K562 (cell line): Measurements from ENCODE around the gene DEDD2. TPM values are rescaled to one million over a fixed set of nuclear protein-coding genes. Genes with fewer than 3 reads are reported as not detected.

Source experiments
- ARID2 ChIP-seq: fragments of 450-650 bp; IDR thresholded peaks from 2 replicates; pipeline ENCODE4 v1.6.1; 2017; ENCODE audit warnings: antibody characterized with exemption, mild to moderate bottlenecking
- FOXK2 ChIP-seq, 2 experiments: fragments of 450-650 bp; IDR thresholded peaks in 1 of 2; conservative IDR thresholded peaks in 1 of 2; 2 replicates each; pipeline ENCODE4 v1.6.1; 2016; ENCODE audit warnings: low read depth in 2 of 2, mild to moderate bottlenecking in 1 of 2
- HEY1 ChIP-seq: fragments of 250-450 bp; sonication (Bioruptor Pico); IDR thresholded peaks from 2 replicates; pipeline ENCODE4 v1.5.0; 2020; ENCODE audit warnings: mild to moderate bottlenecking, moderate library complexity, borderline replicate concordance
- KHSRP ChIP-seq: fragments of 450-650 bp; IDR thresholded peaks from 2 replicates; pipeline ENCODE4 v1.6.1; 2017
- MBD2 ChIP-seq: sonication (generic); IDR thresholded peaks from 2 replicates; pipeline ENCODE4 v1.6.1; 2016; ENCODE audit warnings: low read depth, borderline replicate concordance
- MEF2A ChIP-seq: IDR thresholded peaks from 2 replicates; pipeline ENCODE4 v1.6.1; 2011; ENCODE audit warnings: low read depth, mild to moderate bottlenecking, low read length, moderate library complexity; ENCODE audit not compliant: control insufficient read depth
- MEF2D ChIP-seq: conservative IDR thresholded peaks from 2 replicates; pipeline ENCODE4 v1.6.1; 2016; ENCODE audit warnings: low read depth, missing genetic modification characterization, missing compliant biosample characterization
- NFIC ChIP-seq: fragments of 450-650 bp; IDR thresholded peaks from 2 replicates; pipeline ENCODE4 v1.6.1; 2017; ENCODE audit warnings: mild to moderate bottlenecking, inconsistent platforms
- NRF1 ChIP-seq, 2 experiments: fragments of 450-650 bp; IDR thresholded peaks in 1 of 2; conservative IDR thresholded peaks in 1 of 2; 2 replicates each; pipeline ENCODE4 v1.6.1; 2014; ENCODE audit warnings: mild to moderate bottlenecking in 2 of 2
- RB1 ChIP-seq: fragments of 450-650 bp; IDR thresholded peaks from 2 replicates; pipeline ENCODE4 v1.6.1; 2017; ENCODE audit warnings: low read depth, mild to moderate bottlenecking
- SLC30A9 ChIP-seq: fragments of 250-450 bp; sonication (Bioruptor Pico); IDR thresholded peaks from 2 replicates; pipeline ENCODE4 v1.8.0; 2022; ENCODE audit warnings: mild to moderate bottlenecking, moderate library complexity
- SMARCA5 ChIP-seq: fragments of 450-650 bp; IDR thresholded peaks from 2 replicates; pipeline ENCODE4 v1.6.1; 2016
- ZFP30 ChIP-seq: fragments of 250-450 bp; sonication (Bioruptor Pico); IDR thresholded peaks from 2 replicates; pipeline ENCODE4 v1.8.0; 2022; ENCODE audit warnings: moderate library complexity, mild to moderate bottlenecking, inconsistent platforms, borderline replicate concordance
- polyA plus RNA-seq, 8 experiments: library from polyadenylated mRNA; depleted of rRNA in 4 of 8; stranded (reverse) in 5 of 8; unstranded in 3 of 8; fragments of >200 nt; fragmentation: Nextera tagmentation in 2 of 8; fragmentation: Illumina TruSeq in 1 of 8; extraction: Ambion mirVana in 2 of 8; extraction: Trizol in 1 of 8; gene quantifications; 2 replicates each; pipeline versions ENCODE4 v1.2.1 to v1.2.3, GENCODE V29; 2011 to 2014; ENCODE audit warnings: inconsistent platforms in 1 of 8, missing spikeins in 1 of 8
- total RNA-seq, 7 experiments: library from RNA; depleted of rRNA in 6 of 7; stranded (reverse); fragments of >200 nt in 6 of 7; fragmentation: Illumina TruSeq in 2 of 7; extraction: Trizol in 2 of 7; gene quantifications; 2 replicates each; pipeline versions ENCODE4 v1.2.1 to v1.2.3, GENCODE V29; 2011 to 2021; ENCODE audit warnings: low replicate concordance in 1 of 7
- TF ChIP-seq, protein P1 (sequence below): fragments of 250-450 bp; sonication (Bioruptor Pico); IDR thresholded peaks from 2 replicates; pipeline ENCODE4 v1.8.0; 2022; ENCODE audit warnings: inconsistent platforms
- TF ChIP-seq, protein P2 (sequence below): fragments of 450-650 bp; IDR thresholded peaks from 2 replicates; pipeline ENCODE4 v1.7.1; 2018; ENCODE audit warnings: mild to moderate bottlenecking, low read depth; ENCODE audit not compliant: partially characterized antibody
- TF ChIP-seq, protein P3 (sequence below): fragments of 250-450 bp; sonication (Bioruptor Pico); IDR thresholded peaks from 2 replicates; pipeline ENCODE4 v1.6.1; 2021; ENCODE audit warnings: mild to moderate bottlenecking
- TF ChIP-seq, protein P4 (sequence below): sonication (generic); formaldehyde crosslinking; IDR thresholded peaks from 2 replicates; pipeline ENCODE4 v1.9.0; 2022; ENCODE audit warnings: mild to moderate bottlenecking, missing genetic modification reagents
- TF ChIP-seq, protein P5 (sequence below), 2 experiments: fragments of 450-650 bp in 1 of 2; IDR thresholded peaks; 2 replicates each; pipeline ENCODE4 v1.6.1; 2011 to 2017; ENCODE audit warnings: low read depth in 2 of 2, antibody characterized with exemption in 1 of 2, borderline replicate concordance in 1 of 2, low read length in 1 of 2, mild to moderate bottlenecking in 1 of 2, mixed read lengths in 1 of 2; ENCODE audit not compliant: control insufficient read depth in 1 of 2

DEDD2 gene
- total and polyA plus RNA-seq, 9 of the 15 experiments (the other 6 are each of a cell fraction or from before 2014, with no cell fraction given), result 4.3 to 43.0 (median 29.2) TPM

DNA sequence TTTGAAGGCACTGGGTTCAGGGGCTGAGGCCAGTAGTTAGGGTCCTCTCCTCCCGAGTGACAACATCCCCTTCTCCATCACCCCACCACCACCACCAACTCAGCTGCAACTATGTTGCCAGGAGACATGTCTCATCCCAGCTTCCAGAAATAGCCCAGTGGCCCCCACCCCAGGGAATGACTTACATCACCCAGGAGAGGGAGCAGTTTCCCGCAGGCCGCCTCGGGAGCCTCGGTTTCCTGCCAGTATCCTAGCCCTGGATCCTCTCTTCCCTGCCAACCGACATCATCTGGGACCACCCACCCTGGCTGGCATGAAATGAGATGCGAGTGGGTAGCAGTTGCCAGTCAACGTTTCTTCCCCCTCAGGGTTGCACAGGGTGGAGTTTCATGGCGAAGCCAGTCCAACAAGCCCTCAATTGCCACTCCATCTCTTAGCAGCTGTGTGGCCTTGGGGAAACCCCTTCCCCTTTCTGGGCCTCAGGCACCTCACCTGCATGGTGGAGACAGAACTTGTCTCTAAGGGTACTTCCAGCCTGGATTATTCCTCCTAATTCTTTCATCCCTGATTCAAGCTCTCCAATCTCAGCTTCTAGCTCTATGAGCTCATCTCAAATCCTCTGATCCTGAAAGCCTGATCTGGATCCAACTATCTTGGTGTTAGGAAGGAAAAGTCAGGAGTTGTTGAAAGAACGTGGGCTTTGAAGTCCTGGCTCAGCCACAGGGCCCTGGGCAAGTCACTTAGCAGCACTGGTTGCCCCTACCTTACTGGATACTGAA lies 28.9 kb upstream of the DEDD2 start (continued):
- TF ChIP-seq, protein P1, sequence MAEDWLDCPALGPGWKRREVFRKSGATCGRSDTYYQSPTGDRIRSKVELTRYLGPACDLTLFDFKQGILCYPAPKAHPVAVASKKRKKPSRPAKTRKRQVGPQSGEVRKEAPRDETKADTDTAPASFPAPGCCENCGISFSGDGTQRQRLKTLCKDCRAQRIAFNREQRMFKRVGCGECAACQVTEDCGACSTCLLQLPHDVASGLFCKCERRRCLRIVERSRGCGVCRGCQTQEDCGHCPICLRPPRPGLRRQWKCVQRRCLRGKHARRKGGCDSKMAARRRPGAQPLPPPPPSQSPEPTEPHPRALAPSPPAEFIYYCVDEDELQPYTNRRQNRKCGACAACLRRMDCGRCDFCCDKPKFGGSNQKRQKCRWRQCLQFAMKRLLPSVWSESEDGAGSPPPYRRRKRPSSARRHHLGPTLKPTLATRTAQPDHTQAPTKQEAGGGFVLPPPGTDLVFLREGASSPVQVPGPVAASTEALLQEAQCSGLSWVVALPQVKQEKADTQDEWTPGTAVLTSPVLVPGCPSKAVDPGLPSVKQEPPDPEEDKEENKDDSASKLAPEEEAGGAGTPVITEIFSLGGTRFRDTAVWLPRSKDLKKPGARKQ (CRISPR knock-in tag), result no peak
- TF ChIP-seq NRF1 (conservative IDR thresholded peaks at IDR 0.05 in 1 of 2, IDR thresholded peaks at IDR 0.05 in 1 of 2), result peak; percentile 38 to 60; a peak in 3 of 4 replicates
- TF ChIP-seq MBD2, result no peak
- TF ChIP-seq, protein P2, sequence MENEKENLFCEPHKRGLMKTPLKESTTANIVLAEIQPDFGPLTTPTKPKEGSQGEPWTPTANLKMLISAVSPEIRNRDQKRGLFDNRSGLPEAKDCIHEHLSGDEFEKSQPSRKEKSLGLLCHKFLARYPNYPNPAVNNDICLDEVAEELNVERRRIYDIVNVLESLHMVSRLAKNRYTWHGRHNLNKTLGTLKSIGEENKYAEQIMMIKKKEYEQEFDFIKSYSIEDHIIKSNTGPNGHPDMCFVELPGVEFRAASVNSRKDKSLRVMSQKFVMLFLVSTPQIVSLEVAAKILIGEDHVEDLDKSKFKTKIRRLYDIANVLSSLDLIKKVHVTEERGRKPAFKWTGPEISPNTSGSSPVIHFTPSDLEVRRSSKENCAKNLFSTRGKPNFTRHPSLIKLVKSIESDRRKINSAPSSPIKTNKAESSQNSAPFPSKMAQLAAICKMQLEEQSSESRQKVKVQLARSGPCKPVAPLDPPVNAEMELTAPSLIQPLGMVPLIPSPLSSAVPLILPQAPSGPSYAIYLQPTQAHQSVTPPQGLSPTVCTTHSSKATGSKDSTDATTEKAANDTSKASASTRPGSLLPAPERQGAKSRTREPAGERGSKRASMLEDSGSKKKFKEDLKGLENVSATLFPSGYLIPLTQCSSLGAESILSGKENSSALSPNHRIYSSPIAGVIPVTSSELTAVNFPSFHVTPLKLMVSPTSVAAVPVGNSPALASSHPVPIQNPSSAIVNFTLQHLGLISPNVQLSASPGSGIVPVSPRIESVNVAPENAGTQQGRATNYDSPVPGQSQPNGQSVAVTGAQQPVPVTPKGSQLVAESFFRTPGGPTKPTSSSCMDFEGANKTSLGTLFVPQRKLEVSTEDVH, result no peak
- TF ChIP-seq SMARCA5, result 0 out of 2 replicates have a peak, but pooled peaks have one; percentile 37
- no peak for TF ChIP-seq FOXK2 (conservative IDR thresholded peaks at IDR 0.05 in 1 of 2, IDR thresholded peaks at IDR 0.05 in 1 of 2; ENCODE audit: low read depth in 2 of 2)
- TF ChIP-seq KHSRP, result no peak
- peak; percentile 83 for TF ChIP-seq MEF2A
- no peak for TF ChIP-seq ZFP30 (CRISPR knock-in tag)
- 0 out of 2 replicates have a peak, but pooled peaks have one; percentile 11 for TF ChIP-seq NFIC
- TF ChIP-seq SLC30A9 (CRISPR knock-in tag), result no peak
- TF ChIP-seq, protein P3, sequence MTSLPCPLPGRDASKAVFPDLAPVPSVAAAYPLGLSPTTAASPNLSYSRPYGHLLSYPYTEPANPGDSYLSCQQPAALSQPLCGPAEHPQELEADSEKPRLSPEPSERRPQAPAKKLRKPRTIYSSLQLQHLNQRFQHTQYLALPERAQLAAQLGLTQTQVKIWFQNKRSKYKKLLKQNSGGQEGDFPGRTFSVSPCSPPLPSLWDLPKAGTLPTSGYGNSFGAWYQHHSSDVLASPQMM, result no peak
- TF ChIP-seq, protein P4, sequence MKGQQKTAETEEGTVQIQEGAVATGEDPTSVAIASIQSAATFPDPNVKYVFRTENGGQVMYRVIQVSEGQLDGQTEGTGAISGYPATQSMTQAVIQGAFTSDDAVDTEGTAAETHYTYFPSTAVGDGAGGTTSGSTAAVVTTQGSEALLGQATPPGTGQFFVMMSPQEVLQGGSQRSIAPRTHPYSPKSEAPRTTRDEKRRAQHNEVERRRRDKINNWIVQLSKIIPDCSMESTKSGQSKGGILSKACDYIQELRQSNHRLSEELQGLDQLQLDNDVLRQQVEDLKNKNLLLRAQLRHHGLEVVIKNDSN (CRISPR knock-in tag), result no peak
- no peak for TF ChIP-seq HEY1
- TF ChIP-seq, protein P5, sequence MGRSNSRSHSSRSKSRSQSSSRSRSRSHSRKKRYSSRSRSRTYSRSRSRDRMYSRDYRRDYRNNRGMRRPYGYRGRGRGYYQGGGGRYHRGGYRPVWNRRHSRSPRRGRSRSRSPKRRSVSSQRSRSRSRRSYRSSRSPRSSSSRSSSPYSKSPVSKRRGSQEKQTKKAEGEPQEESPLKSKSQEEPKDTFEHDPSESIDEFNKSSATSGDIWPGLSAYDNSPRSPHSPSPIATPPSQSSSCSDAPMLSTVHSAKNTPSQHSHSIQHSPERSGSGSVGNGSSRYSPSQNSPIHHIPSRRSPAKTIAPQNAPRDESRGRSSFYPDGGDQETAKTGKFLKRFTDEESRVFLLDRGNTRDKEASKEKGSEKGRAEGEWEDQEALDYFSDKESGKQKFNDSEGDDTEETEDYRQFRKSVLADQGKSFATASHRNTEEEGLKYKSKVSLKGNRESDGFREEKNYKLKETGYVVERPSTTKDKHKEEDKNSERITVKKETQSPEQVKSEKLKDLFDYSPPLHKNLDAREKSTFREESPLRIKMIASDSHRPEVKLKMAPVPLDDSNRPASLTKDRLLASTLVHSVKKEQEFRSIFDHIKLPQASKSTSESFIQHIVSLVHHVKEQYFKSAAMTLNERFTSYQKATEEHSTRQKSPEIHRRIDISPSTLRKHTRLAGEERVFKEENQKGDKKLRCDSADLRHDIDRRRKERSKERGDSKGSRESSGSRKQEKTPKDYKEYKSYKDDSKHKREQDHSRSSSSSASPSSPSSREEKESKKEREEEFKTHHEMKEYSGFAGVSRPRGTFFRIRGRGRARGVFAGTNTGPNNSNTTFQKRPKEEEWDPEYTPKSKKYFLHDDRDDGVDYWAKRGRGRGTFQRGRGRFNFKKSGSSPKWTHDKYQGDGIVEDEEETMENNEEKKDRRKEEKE (IDR thresholded peaks at IDR 0.05; ENCODE audit: borderline replicate concordance in 1 of 2, control insufficient read depth in 1 of 2, low read depth in 2 of 2, low read length in 1 of 2), result no peak
- peak; percentile 29; the same call in 1 of the 2 replicates for TF ChIP-seq ARID2
- TF ChIP-seq MEF2D, result peak; percentile 70
- TF ChIP-seq RB1, result peak; percentile 33; the same call in 1 of the 2 replicates
